Measurements from ENCODE around the gene CDNF.

DNA sequence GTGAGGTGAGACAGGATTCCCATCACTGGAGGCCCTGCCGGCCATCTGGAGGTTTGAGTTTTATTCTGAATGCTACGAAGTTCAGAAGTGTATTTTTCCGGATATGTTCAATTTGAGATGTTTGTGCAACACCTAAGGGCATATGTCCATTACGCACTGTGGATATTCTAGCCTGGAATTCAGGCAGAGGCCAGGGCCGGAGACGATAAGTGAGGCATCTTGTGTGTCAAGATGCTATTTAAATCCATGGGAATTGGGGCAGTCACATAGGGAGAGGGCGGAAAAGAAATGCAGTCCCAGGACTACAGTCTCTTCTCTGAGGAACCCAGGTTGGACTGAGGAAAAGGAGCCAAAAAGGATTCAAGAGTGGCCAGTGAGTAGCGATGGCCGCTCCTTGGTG is 38.9 kb upstream of the CDNF start:
- TF ChIP-seq POLR2AphosphoS5 (IDR thresholded peaks at IDR 0.05) (no peak), POLR2A (IDR thresholded peaks at IDR 0.05) (no peak), EP300 (IDR thresholded peaks at IDR 0.05; ENCODE audit: low read depth) (no peak)
- TF ChIP-seq, protein P1, sequence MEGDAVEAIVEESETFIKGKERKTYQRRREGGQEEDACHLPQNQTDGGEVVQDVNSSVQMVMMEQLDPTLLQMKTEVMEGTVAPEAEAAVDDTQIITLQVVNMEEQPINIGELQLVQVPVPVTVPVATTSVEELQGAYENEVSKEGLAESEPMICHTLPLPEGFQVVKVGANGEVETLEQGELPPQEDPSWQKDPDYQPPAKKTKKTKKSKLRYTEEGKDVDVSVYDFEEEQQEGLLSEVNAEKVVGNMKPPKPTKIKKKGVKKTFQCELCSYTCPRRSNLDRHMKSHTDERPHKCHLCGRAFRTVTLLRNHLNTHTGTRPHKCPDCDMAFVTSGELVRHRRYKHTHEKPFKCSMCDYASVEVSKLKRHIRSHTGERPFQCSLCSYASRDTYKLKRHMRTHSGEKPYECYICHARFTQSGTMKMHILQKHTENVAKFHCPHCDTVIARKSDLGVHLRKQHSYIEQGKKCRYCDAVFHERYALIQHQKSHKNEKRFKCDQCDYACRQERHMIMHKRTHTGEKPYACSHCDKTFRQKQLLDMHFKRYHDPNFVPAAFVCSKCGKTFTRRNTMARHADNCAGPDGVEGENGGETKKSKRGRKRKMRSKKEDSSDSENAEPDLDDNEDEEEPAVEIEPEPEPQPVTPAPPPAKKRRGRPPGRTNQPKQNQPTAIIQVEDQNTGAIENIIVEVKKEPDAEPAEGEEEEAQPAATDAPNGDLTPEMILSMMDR (IDR thresholded peaks at IDR 0.05) = no peak
